Caco-2 (cell line): ENCODE measurements around the gene MYH6. TPM values are rescaled to one million over a fixed set of nuclear protein-coding genes. Genes with fewer than 3 reads are reported as not detected.
A peak's percentile ranks its signal among the peaks of the same experiment; 100 is the strongest.
"Not testable (repeated sequence)": the region's sequence is repeated elsewhere in the genome, so short reads cannot be mapped to it uniquely, and the experiment has no call there.

Experiments used
- BruUV-seq: library from RNA; stranded (reverse); fragments of 400-500 nt; replicated peaks from 2 replicates; lab custom pipeline; 2021; lab: Mats Ljungman, UMichigan
- CTCF ChIA-PET: fragments of 300-600 bp; sonication (Branson Sonifier 250); formaldehyde crosslinking; loops from one replicate; lab custom pipeline; 2022; ENCODE audit warnings: antibody characterized with exemption; lab: Charles Lee
- POLR2A ChIA-PET: fragments of 300-600 bp; sonication (Branson Sonifier 250); formaldehyde crosslinking; loops from one replicate; lab custom pipeline; 2022; ENCODE audit warnings: antibody characterized with exemption; lab: Charles Lee
- DNase-seq, 2 experiments: peaks; one replicate each; pipeline versions ENCODE4 v3.0.0 to v3.0.0-alpha.2; 2020 to 2022
- H3K27me3 ChIP-seq: replicated peaks from 2 replicates; pipeline ENCODE4 v1.6.0; 2011; ENCODE audit warnings: low read length; ENCODE audit not compliant: control insufficient read depth, insufficient read depth
- H3K36me3 ChIP-seq: 2 replicates; pipeline ENCODE4 v1.5.1; 2011; ENCODE audit warnings: low read length; ENCODE audit not compliant: control insufficient read depth, insufficient read depth
- H3K4me1 ChIP-seq: fragments of 250-450 bp; sonication (Bioruptor Pico); 2 replicates; pipeline ENCODE4 v1.5.1; 2020; ENCODE audit warnings: mild to moderate bottlenecking
- H3K4me3 ChIP-seq: 2 replicates; pipeline ENCODE4 v1.5.1; 2011; ENCODE audit warnings: low read depth, mild to moderate bottlenecking, control low read depth, low read length
- H3K9me3 ChIP-seq: fragments of 250-450 bp; sonication (Bioruptor Pico); 2 replicates; pipeline ENCODE4 v1.5.1; 2020; ENCODE audit warnings: mild to moderate bottlenecking, moderate library complexity
- H3K27ac Mint-ChIP-seq: one replicate; pipeline ENCODE4 v1.8.0; 2022; ENCODE audit warnings: mixed read lengths; ENCODE audit not compliant: unreplicated experiment
- H3K27me3 Mint-ChIP-seq: one replicate; pipeline ENCODE4 v1.8.0; 2022; ENCODE audit warnings: mixed read lengths; ENCODE audit not compliant: insufficient read depth, unreplicated experiment
- H3K36me3 Mint-ChIP-seq: one replicate; pipeline ENCODE4 v1.8.0; 2022; ENCODE audit warnings: mild to moderate bottlenecking, mixed read lengths; ENCODE audit not compliant: insufficient read depth, unreplicated experiment
- H3K4me1 Mint-ChIP-seq: one replicate; pipeline ENCODE4 v1.8.0; 2022; ENCODE audit warnings: low read depth, mixed read lengths; ENCODE audit not compliant: unreplicated experiment
- H3K4me3 Mint-ChIP-seq: one replicate; pipeline ENCODE4 v1.8.0; 2022; ENCODE audit warnings: mild to moderate bottlenecking, moderate library complexity, mixed read lengths; ENCODE audit not compliant: unreplicated experiment
- H3K9me3 Mint-ChIP-seq: one replicate; pipeline ENCODE4 v1.8.0; 2022; ENCODE audit warnings: mixed read lengths; ENCODE audit not compliant: unreplicated experiment
- CTCF ChIP-seq, 2 experiments: fragments of 200-600 bp in 1 of 2; IDR thresholded peaks; 1 replicate in 1 of 2; 2 replicates in 1 of 2; pipeline versions ENCODE4 v1.5.1 to v1.8.0; 2011 to 2022; ENCODE audit warnings: antibody characterized with exemption in 1 of 2, control low read depth in 1 of 2, inconsistent platforms in 1 of 2, low read depth in 1 of 2, low read length in 1 of 2, mild to moderate bottlenecking in 1 of 2, moderate library complexity in 1 of 2; ENCODE audit not compliant: insufficient read depth in 1 of 2, severe bottlenecking in 1 of 2, unreplicated experiment in 1 of 2
- intact Hi-C: fragments of 100-400 bp; cut with micrococcal nuclease; formaldehyde crosslinking; loops from one replicate; pipeline ENCODE4 v1.10.0; 2022; ENCODE audit not compliant: unreplicated experiment
- total RNA-seq: library from RNA; stranded (reverse); gene quantifications from 2 replicates; pipeline ENCODE4 v1.2.3, GENCODE V29; 2022

The MYH6 gene
- total RNA-seq, 1 experiment from 2014 or later: not detected

- ChIA-PET CTCF (no interaction called here), POLR2A (no interaction called here)
- peaks cover 4% of the 10 kb centered on the region for H3K27me3 Mint-ChIP-seq
- H3K9me3 Mint-ChIP-seq: no peaks in the 10 kb centered on the region
- Histone ChIP-seq H3K27me3 (no peaks in the 10 kb centered on the region; the same call in 1 of the 2 replicates), H3K36me3 (no peaks in the 10 kb centered on the region), H3K4me1 (no peaks in the 10 kb centered on the region), H3K9me3 (no peaks in the 10 kb centered on the region), H3K4me3 (no peak overlapping the region)
- intact Hi-C loops: no loop called here
- no peak overlapping the region for H3K27ac Mint-ChIP-seq
- no peak overlapping the region for H3K4me3 Mint-ChIP-seq
- H3K4me1 Mint-ChIP-seq: no peaks in the 10 kb centered on the region
- no peak for TF ChIP-seq CTCF (IDR thresholded peaks at IDR 0.05; ENCODE audit: insufficient read depth in 1 of 2, low read depth in 1 of 2, low read length in 1 of 2, severe bottlenecking in 1 of 2, unreplicated experiment in 1 of 2)
- BruUV-seq: no TSS peak
- no peaks in the 10 kb centered on the region for H3K36me3 Mint-ChIP-seq
- DNase-seq: peak in 1 of 2 experiments; percentile 19
Measured at GRCh38 chr14:23428686-23429495, 20.8 kb upstream of the MYH6 start.

- H3K4me3 Mint-ChIP-seq, H3K4me1 Mint-ChIP-seq, H3K27ac Mint-ChIP-seq, BruUV-seq, intact Hi-C loops, H3K9me3 ChIP-seq, H3K27me3 Mint-ChIP-seq, H3K4me3 ChIP-seq, CTCF ChIA-PET, H3K36me3 Mint-ChIP-seq, POLR2A ChIA-PET, H3K36me3 ChIP-seq, DNase-seq, H3K4me1 ChIP-seq, H3K27me3 ChIP-seq, H3K9me3 Mint-ChIP-seq: not testable (repeated sequence)
Measured at GRCh38 chr14:23425798-23426197, 17.7 kb upstream of the MYH6 start.

DNA sequence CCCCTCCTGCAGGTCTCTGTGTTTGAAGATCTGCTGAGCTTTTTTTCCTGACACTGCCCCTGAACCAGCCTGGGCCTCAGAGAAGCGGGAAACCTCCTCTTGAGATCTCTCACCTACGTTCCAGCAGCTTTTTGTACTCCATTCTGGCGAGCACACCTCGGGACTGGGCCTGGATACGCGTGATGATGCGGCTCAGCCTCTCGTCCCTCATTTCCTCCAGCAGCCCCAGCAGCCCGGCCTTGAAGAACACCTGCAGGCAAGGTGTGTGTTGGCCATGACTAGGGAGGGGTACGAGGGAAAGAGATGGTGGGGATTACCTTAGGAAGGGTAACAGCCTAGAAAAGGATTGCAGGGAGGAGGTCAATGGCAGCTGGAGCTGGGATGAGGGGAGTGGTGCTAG is 17.1 kb upstream of the MYH6 start:
- Mint-ChIP-seq H3K4me1 (no peaks in the 10 kb centered on the region), H3K36me3 (no peaks in the 10 kb centered on the region), H3K4me3 (no peak overlapping the region), H3K9me3 (no peaks in the 10 kb centered on the region), H3K27ac (no peak overlapping the region), H3K27me3 (peaks cover 5% of the 10 kb centered on the region)
- Histone ChIP-seq H3K4me3 (no peak overlapping the region), H3K36me3 (no peaks in the 10 kb centered on the region), H3K9me3 (no peaks in the 10 kb centered on the region), H3K27me3 (no peaks in the 10 kb centered on the region), H3K4me1 (no peaks in the 10 kb centered on the region)
- ChIA-PET CTCF (no interaction called here), POLR2A (no interaction called here)
- TF ChIP-seq CTCF (IDR thresholded peaks at IDR 0.05; ENCODE audit: insufficient read depth in 1 of 2, low read depth in 1 of 2, low read length in 1 of 2, severe bottlenecking in 1 of 2, unreplicated experiment in 1 of 2): no peak
- intact Hi-C loops: no loop called here
- DNase-seq: no peak
- no TSS peak for BruUV-seq
